HuH-7 (cell line): ENCODE data around the gene LRRIQ1.
"Not testable (repeated sequence)": the region's sequence is repeated elsewhere in the genome, so short reads cannot be mapped to it uniquely, and the experiment has no call there.

Source experiments
- DNase-seq: peaks from one replicate; pipeline ENCODE4 v3.0.0; 2011; ENCODE audit warnings: low spot score

The LRRIQ1 gene, protein sequence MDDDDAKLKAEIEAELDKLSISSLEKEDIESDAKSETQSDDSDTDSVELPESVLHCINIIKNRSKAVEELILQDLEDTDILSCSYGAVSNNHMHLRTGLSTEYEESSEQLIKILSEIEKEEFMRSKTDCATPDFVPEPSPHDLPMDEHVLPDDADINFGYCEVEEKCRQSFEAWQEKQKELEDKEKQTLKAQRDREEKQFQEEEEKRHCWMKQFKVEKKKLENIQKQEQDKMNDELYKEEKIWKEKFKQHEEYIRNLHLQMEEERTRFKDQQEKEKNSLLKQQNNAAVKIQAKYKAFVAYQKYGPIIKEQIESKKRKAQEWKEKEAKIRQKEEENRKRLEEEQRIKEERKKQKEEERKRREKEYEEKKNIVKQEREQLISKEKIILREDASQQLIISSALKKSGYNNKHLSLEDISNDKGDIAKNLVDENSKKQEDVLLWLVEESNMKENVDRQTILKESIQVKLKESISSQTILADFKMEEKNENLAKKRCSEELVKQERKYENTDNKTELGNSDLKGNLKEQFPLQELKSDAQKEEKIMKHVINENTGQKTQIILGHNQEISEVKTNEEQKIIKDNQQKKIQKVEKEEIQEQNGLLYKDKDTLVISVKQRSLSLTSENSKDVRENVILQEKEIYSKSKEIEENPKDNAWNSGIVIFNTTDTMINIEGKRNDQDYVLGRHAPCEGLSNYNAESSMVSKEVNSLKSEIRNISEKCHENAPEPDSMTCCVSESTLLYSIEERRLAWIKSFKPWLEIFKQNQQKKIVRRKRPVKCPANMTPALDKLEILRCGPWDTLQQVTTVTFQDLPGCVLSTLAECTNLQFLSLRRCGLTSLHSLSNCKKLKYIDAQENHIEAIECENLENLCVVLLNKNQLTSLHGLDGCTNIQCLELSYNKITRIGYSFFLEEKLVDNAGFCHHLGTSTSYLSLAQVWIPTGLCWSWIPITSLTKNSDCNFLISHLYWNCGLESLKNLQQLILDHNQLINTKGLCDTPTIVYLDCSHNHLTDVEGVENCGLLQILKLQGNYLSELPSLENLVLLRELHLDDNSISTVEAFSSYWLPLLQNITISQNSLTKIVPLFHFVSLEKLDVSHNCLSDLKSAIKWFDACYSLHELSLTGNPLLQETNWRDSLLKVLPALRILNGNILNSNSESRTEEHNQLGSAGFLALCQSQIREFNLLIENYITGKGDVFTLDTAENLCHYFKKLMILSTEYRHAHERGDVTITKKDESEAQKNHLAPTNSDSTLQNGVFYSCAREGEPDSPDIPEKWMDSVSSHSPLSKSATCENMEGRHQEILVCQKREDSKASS (N-terminal part only)

GRCh38 chr12:85036234-85036707 is at the start of gene LRRIQ1, which contains the start of gene TSPAN19:
Gene LRRIQ1 (plus strand): TSS chr12:85036351. CDS start chr12:85038177, 1,826 bp downstream.
Gene TSPAN19 (minus strand): TSS chr12:85036277. CDS start chr12:85029946, 6,331 bp downstream.
- DNase-seq: peak; percentile 23

GRCh38 chr12:84986586-84986985 is 49.6 kb upstream of the LRRIQ1 start:
- DNase-seq: no peak

DNA sequence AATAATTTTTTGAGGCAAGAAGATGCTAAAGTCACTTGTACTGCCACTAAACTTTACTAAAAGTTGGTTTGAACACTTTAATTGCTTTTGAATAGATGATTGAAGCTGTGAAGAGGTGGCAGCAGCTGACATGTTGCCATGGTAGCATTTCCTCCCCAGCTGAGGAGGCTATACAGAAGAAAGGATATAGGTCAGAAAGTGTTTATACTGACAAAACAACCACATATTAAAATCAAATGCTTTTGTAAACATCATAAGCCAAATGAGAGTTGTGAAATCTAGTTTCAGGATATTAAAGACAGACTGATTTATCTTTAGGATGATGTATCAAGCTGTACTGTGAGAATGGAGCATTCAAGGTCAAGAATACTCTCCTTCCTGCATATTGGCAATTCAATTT is 41.7 kb upstream of the LRRIQ1 start:
- no peak for DNase-seq

- no peak for DNase-seq
Observed at GRCh38 chr12:84995641-84996040, 40.5 kb upstream of the LRRIQ1 start.

DNA sequence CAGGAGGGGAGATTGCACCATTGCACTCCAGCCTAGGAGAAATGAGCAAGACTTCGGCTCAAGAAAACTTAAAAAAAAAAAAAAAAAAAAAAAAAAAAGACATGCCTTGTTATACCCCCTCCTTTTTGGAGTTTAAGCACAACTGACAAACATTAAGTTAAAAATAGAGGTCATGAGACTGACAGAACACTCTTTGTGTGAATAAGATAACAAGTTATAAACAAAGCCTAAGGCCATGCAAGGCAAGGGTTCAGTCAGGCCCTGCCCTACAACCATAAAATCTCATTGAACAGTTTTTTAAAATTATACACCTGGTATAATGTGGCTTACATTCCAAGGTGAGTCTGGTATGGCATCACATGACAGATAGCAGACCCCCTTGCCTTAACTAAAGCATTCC is 39.4 kb upstream of the LRRIQ1 start:
- DNase-seq: no peak

- no peak for DNase-seq
Observed at GRCh38 chr12:84998341-84998740, 37.8 kb upstream of the LRRIQ1 start.

- DNase-seq: no peak
Observed at GRCh38 chr12:85000729-85001128, 35.4 kb upstream of the LRRIQ1 start.

- no peak for DNase-seq
Observed at GRCh38 chr12:85002778-85003296, 33.3 kb upstream of the LRRIQ1 start.

GRCh38 chr12:85004204-85004603 is 31.9 kb upstream of the LRRIQ1 start:
- no peak for DNase-seq

DNA sequence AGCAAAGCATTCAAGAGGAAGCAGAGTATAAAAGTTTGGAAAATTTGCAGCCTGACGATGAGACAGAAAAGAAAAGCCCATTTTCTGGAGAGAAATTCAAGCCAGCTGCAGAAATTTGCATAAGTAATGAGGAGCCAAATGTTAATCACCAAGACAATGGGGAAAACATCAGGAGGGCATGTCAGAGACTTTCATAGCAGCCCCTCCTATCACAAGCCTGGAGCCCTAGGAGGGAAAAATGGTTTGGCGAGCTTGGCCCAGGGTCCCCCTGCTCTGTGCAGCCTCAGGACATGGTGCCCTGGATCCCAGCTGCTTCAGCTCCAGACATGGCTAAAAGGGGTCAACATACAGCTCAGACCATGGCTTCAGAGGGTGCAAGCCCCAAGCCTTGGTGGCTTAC is 31.1 kb upstream of the LRRIQ1 start:
- DNase-seq: not testable (repeated sequence)

DNA sequence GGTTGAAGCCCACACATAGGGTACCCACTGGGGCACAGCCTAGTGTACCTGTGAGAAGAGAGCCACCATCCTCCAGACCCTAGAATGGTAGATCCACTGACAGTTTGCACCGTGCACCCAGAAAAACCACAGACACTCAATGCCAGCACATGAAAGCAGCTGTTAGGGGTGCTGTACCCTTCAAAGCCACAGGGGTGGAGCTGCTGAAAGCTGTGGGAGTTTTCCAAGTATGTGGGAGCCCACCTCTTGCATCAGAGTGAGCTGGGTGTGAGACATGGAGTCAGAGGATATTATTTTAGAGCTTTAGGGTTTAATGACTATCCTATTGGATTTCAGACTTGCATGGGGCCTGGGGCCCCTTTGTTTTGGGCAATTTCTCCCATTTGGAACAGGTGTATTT is 30.5 kb upstream of the LRRIQ1 start:
- DNase-seq: no peak

DNA sequence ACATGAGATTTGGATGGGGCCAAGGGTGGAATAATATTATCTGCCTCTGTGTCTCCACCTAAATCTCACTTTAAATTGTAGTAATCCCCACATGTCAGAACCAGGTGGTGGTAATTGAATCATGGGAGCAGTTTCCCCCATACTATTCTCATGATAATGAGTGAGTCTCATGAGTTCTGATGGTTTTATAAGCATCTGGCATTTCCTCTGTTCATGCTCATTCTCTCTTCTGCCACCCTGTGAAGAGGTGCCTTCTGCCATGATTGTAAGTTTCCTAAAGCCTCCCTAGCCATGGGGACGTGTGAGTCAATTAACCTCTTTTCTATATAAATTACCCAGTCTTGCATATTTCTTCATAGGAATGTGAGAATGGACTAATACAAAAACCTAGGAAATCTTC is 29.9 kb upstream of the LRRIQ1 start:
- DNase-seq: no peak

- no peak for DNase-seq
Observed at GRCh38 chr12:85007836-85008235, 28.3 kb upstream of the LRRIQ1 start.

GRCh38 chr12:85016413-85016812 is 19.7 kb upstream of the LRRIQ1 start:
- DNase-seq: no peak

DNA sequence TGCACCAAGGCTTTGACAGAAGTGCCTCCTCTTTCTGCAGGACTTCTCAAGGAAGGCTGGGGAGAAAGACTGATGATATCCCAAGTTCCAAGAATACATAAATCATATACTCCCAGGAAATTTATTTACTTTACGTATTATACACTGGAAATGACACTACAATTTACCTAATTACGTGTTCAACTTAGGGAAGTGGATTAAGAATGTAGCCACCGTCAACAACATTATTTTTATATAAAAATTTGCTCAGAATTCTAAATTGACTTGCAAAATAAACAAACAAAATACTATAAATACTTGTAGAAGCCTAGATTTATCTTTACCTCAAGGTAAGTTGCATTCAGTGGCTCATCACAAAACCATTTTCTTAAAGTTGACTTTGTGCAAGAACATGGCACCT is 19.0 kb upstream of the LRRIQ1 start:
- DNase-seq: no peak

- DNase-seq: no peak
Observed at GRCh38 chr12:85017618-85018017, 18.5 kb upstream of the LRRIQ1 start.

DNA sequence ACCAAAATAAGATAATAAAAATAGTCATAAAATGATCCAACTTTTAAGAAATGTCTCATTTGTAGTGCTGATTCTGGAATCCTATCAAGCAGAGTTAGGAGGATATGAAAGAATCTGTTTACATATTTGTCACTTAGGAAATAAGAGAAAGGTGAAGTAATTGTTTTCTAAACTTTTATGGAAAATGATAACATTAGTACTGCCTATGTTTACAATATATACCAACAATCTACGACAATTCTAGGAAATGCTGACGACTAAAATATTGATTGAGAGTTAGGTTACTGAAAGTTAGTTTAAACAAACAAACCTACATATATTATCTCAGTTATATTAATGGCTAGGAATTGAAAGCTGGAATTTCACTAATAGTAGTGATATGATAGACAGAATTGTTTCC is 18.1 kb upstream of the LRRIQ1 start:
- no peak for DNase-seq

DNA sequence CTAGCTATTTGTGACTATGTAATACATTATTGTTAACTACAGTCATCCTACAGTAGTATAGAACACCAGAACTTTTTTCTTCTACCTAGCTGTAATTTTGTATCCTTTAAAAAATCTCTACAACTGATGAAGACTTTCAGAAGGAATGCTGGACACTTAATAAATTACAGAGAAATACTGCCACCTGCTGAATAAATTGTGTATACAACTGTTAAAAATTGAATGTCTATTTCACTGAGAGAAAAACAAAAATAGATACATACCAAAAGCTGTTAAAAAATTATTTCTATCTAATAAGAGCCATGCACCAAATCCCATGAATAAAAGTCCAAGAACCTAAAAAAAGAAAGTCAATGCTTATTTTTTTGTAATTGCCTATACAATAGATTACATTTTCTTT is 6.7 kb upstream of the LRRIQ1 start:
- DNase-seq: no peak

DNA sequence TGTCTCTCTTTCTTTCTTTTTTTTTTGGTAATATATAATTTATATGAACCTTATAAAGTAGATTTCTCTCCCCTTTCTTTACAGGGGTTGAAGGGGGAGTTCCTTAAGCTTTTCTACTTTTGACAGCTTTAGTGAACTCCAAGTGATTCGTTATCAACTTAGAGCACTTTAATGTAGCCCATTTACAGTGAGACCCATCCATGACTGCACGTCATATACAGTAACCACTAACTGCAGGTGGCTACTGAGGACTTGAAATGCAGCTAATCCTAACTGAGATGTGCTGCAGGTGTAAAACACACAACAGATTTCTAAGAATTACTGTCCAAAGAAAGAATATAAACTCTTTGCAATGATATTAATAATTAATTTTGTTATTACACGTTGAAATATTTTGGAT is 582 bp downstream of the LRRIQ1 start:
- no peak for DNase-seq

GRCh38 chr12:85041395-85041794 is 5.2 kb downstream of the LRRIQ1 start:
- no peak for DNase-seq

DNA sequence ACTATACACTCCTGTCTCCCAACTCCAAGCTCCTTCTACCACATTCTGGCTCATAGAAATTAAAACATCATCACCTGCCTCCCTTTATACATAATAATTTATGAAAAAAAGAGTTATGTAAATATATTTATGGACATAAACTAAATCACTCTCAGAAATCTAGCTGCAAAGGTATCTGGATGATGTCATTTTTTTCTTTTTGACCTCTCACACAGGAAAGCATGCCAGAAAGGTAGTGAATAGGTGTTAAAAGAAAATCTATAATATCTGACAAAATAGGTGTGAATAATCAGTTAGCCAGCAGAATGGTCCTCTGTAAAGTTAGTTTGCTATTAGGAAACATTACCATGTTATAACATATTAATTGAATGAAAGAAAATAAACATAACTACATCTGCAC is 7.7 kb downstream of the LRRIQ1 start:
- DNase-seq: no peak
